ENCODE data around the gene GDPD4. TPM values are rescaled to one million over a fixed set of nuclear protein-coding genes. Genes with fewer than 3 reads are reported as not detected.

Gene GDPD4
- total RNA-seq, 1 donor from 2014 or later: not detected

DNA sequence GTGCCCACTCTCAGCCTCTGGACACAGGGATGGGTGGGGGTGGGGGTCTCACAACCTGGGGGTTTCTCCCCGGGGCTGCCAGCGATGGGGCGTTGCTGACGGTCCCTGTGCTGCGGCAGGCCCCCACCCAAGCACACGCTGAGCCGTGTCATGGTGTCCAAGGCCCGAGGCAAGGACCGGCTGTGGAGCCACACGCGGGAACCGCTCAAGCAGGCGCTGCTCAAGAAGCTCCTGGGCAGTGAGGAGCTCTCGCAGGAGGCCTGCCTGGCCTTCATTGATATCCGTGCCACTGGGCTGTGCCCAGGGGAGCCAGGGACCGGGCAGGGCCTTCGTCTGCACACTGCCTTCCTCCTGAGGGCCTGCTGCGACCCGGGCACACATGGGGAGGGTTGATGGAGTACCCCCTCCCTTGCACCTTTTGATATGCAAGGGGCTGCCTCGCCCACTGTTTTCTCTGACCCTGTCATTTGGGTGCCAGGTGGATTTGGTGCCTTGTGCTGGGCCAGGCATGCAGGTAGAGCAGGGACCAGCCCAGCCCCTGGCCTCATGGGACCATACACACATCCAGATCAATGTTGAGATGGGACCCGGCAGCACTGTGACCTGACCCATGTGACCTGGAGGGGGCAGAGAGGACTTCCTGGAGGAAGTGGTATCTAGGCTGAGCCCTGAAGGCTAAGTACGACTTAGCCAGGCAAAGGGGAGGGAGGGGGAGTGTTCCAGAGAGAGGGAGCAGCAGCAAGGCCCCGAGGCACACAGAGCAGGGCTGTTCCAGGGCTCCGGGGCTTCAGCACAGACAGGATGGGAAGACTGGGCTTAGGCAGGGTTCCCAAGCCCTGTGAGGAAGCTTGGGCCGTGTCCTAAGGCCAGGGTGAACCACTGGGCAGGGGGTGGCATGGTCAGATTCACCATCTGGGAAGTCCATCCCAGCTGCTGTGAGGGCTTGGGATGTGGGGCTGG is 98.3 kb downstream of the GDPD4 start:
- H3K4me1 ChIP-seq (ENCODE audit: control insufficient read depth in 3 of 3, insufficient read depth in 3 of 3, low read length in 3 of 3): peaks cover 0 to 5% (median 0%) of the 10 kb centered on the region in 3 donors
- no peak overlapping the region for H3K4me3 ChIP-seq (ENCODE audit: low read length in 3 of 3)
- H3K36me3 ChIP-seq (ENCODE audit: control insufficient read depth in 3 of 3, insufficient read depth in 3 of 3, low read length in 3 of 3): no peaks in the 10 kb centered on the region
- no peak overlapping the region for H3K27ac ChIP-seq (ENCODE audit: low read depth, low read length)
- H3K9ac ChIP-seq (ENCODE audit: low read depth in 1 of 3, low read length in 3 of 3): no peak overlapping the region
- no peaks in the 10 kb centered on the region for H3K27me3 ChIP-seq (ENCODE audit: control insufficient read depth in 3 of 3, insufficient read depth in 3 of 3, low read length in 3 of 3)
- no peaks in the 10 kb centered on the region for H3K9me3 ChIP-seq (ENCODE audit: control insufficient read depth in 3 of 3, low read length in 3 of 3)

DNA sequence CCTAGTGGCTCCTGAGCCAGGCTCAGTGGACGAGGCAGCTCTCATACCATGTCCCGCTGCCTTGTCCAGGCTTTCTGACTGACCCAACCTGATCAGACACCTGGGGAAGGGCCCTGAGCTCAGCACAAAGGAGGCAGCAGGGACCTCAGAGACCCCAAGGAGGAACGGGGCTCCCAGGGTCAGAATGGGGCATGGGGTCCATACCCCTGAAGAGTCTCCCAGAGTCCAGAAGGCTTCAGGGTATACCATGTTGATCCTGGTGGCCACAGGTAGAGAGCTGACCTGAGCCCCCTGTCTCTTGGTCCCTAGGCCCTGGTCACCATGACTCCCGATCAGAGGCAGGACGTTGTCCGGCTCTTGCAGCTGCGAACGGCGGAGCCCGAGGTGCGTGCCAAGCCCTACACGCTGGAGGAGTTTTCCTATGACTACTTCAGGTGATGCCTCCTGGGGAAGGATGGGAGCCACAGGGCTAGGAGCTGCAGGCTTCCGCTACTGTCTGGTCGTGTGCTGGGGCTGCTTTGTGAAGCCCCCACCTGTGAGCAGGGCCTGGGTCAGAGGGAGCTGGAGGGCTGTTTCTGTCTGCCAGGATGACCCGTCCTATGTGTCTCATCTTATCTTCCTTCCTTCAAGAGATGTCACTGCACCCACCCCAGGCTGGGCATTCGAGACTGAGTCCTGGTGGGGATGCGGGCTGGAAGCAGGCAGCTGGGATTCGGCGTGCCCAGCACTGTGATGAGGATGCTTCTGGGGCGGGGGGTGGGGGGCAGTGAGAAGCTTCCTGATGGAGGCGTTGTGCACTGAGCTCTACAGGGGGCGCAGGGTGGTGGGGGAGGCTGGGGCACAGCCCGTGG is 99.3 kb downstream of the GDPD4 start:
- H3K9me3 ChIP-seq (ENCODE audit: control insufficient read depth in 3 of 3, low read length in 3 of 3): no peaks in the 10 kb centered on the region
- H3K27me3 ChIP-seq (ENCODE audit: control insufficient read depth in 3 of 3, insufficient read depth in 3 of 3, low read length in 3 of 3): no peaks in the 10 kb centered on the region
- no peak overlapping the region for H3K4me3 ChIP-seq (ENCODE audit: low read length in 3 of 3)
- no peak overlapping the region for H3K27ac ChIP-seq (ENCODE audit: low read depth, low read length)
- H3K36me3 ChIP-seq (ENCODE audit: control insufficient read depth in 3 of 3, insufficient read depth in 3 of 3, low read length in 3 of 3): no peaks in the 10 kb centered on the region
- no peak overlapping the region for H3K9ac ChIP-seq (ENCODE audit: low read depth in 1 of 3, low read length in 3 of 3)
- H3K4me1 ChIP-seq (ENCODE audit: control insufficient read depth in 3 of 3, insufficient read depth in 3 of 3, low read length in 3 of 3): no peaks in the 10 kb centered on the region

DNA sequence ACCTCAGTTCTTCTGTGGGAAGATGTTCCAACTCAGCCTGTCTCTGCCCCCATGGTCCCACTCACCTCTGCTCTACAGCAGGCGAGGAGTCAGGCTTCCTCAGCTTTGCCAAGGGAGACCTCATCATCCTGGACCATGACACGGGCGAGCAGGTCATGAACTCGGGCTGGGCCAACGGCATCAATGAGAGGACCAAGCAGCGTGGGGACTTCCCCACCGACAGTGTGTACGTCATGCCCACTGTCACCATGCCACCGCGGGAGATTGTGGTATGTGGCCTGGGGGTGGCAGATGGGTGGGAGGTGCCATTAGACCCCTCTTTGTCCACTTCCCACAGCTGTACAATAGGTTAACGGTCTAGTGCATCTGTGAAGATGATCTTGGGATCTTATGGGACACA is 100.1 kb downstream of the GDPD4 start:
- no peaks in the 10 kb centered on the region for H3K4me1 ChIP-seq (ENCODE audit: control insufficient read depth in 3 of 3, insufficient read depth in 3 of 3, low read length in 3 of 3)
- H3K36me3 ChIP-seq (ENCODE audit: control insufficient read depth in 3 of 3, insufficient read depth in 3 of 3, low read length in 3 of 3): no peaks in the 10 kb centered on the region
- no peak overlapping the region for H3K9ac ChIP-seq (ENCODE audit: low read depth in 1 of 3, low read length in 3 of 3)
- H3K27me3 ChIP-seq (ENCODE audit: control insufficient read depth in 3 of 3, insufficient read depth in 3 of 3, low read length in 3 of 3): no peaks in the 10 kb centered on the region
- H3K9me3 ChIP-seq (ENCODE audit: control insufficient read depth in 3 of 3, low read length in 3 of 3): no peaks in the 10 kb centered on the region
- H3K4me3 ChIP-seq (ENCODE audit: low read length in 3 of 3): no peak overlapping the region
- H3K27ac ChIP-seq (ENCODE audit: low read depth, low read length): no peak overlapping the region

DNA sequence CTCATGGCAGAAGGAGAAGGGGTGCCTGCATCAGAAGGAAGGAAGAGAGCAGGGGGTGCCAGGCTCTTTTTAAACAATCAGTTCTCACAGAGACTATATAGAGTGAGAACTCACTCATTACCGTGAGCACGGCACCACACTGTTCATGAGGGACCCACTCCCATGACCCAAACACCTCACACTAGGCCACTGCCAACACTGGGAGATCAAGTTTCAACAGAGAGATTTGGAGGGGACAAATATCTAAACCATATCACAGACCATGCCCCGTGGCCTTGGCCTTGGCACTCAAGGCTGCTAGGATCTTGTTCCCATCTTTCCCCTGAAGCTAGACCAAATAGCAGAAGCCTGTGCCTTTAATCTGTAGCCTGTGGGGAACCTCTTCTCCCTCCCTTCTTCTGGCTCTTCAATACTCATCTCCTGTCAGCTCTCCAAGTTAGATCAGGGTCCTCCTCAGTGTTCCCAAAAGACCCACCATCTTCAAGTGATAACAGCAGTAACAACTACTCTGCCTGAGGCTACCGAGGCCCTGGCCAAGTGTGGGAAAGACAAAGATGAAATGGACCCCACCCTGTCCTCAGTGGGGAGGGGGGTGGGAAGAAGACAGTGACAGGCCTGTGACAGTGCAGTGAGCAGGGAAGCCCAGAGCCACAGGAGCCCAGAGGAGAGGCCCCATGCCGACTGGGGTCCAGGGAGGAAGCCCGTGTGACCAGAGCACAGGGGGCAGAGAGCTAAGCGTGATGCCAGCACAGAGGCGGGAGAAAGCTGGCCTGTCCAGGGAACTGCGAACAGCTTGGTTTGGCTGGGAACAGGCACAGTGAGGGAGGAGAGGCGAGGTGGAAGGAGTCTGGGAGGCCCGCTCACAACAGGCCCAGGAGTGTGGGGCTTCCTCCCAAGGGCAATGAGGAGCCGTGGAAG is 100.9 kb downstream of the GDPD4 start:
- peaks cover 0 to 1% (median under 1%) of the 10 kb centered on the region in 3 donors for H3K4me1 ChIP-seq (ENCODE audit: control insufficient read depth in 3 of 3, insufficient read depth in 3 of 3, low read length in 3 of 3)
- H3K27ac ChIP-seq (ENCODE audit: low read depth, low read length): no peak overlapping the region
- H3K9ac ChIP-seq (ENCODE audit: low read depth in 1 of 3, low read length in 3 of 3): no peak overlapping the region
- no peaks in the 10 kb centered on the region for H3K36me3 ChIP-seq (ENCODE audit: control insufficient read depth in 3 of 3, insufficient read depth in 3 of 3, low read length in 3 of 3)
- no peaks in the 10 kb centered on the region for H3K27me3 ChIP-seq (ENCODE audit: control insufficient read depth in 3 of 3, insufficient read depth in 3 of 3, low read length in 3 of 3)
- no peaks in the 10 kb centered on the region for H3K9me3 ChIP-seq (ENCODE audit: control insufficient read depth in 3 of 3, low read length in 3 of 3)
- no peak overlapping the region for H3K4me3 ChIP-seq (ENCODE audit: low read length in 3 of 3)

DNA sequence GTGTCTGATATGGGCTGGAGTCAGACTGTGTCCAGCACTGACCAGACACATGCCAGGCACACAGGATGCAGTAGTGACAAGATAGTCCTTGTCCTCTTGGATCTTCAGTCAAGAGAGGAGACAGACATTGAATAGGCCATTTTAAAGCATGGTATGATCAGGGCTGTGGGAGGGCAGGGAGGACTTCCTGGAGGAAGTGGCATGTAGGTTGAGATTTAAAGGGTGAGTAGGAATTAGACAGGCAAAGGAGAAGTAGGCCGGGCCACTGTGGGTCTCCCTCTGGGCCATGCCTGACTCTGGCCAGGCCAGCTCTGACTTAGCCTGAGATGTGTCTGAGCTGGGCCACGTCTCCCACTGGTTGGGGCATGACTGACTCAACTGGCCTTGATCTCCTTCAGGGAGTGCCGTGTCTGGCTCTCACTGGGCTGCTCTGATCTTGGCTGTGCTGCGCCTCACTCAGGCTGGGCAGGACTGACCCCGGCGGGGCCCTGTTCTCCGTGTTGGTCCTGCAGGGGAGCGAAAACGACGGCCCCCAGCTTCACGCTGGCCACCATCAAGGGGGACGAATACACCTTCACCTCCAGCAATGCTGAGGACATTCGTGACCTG is 102.2 kb downstream of the GDPD4 start:
- peaks cover 0 to 9% (median 9%) of the 10 kb centered on the region in 3 donors for H3K4me1 ChIP-seq (ENCODE audit: control insufficient read depth in 3 of 3, insufficient read depth in 3 of 3, low read length in 3 of 3)
- H3K36me3 ChIP-seq (ENCODE audit: control insufficient read depth in 3 of 3, insufficient read depth in 3 of 3, low read length in 3 of 3): no peaks in the 10 kb centered on the region
- no peak overlapping the region for H3K4me3 ChIP-seq (ENCODE audit: low read length in 3 of 3)
- H3K9me3 ChIP-seq (ENCODE audit: control insufficient read depth in 3 of 3, low read length in 3 of 3): no peaks in the 10 kb centered on the region
- H3K27ac ChIP-seq (ENCODE audit: low read depth, low read length): no peak overlapping the region
- no peaks in the 10 kb centered on the region for H3K27me3 ChIP-seq (ENCODE audit: control insufficient read depth in 3 of 3, insufficient read depth in 3 of 3, low read length in 3 of 3)
- H3K9ac ChIP-seq (ENCODE audit: low read depth in 1 of 3, low read length in 3 of 3): no peak overlapping the region

DNA sequence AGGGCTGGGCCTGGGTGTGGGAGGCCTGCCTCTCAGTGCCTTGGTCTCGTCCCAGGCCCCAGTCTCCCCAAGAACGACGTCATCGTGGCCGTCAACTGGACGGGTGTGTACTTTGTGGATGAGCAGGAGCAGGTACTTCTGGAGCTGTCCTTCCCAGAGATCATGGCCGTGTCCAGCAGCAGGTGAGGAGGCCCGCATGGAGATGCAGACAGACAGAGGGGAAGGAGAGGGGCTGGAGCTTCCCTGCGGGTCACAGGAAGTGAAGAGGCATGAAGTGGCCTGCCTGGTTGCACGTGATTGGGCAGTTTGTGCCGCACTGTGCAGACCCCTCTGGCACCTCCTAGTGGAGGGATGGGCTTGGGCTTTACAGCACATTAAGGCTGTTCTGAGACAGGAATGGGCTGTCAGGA is 103.0 kb downstream of the GDPD4 start:
- Histone ChIP-seq H3K9me3 (ENCODE audit: control insufficient read depth in 3 of 3, low read length in 3 of 3) (no peaks in the 10 kb centered on the region), H3K27me3 (ENCODE audit: control insufficient read depth in 3 of 3, insufficient read depth in 3 of 3, low read length in 3 of 3) (no peaks in the 10 kb centered on the region), H3K36me3 (ENCODE audit: control insufficient read depth in 3 of 3, insufficient read depth in 3 of 3, low read length in 3 of 3) (no peaks in the 10 kb centered on the region), H3K4me3 (ENCODE audit: low read length in 3 of 3) (no peak overlapping the region), H3K27ac (ENCODE audit: low read depth, low read length) (no peak overlapping the region), H3K4me1 (ENCODE audit: control insufficient read depth in 3 of 3, insufficient read depth in 3 of 3, low read length in 3 of 3) (peaks cover 0 to 9% (median 9%) of the 10 kb centered on the region in 3 donors), H3K9ac (ENCODE audit: low read depth in 1 of 3, low read length in 3 of 3) (no peak overlapping the region)

DNA sequence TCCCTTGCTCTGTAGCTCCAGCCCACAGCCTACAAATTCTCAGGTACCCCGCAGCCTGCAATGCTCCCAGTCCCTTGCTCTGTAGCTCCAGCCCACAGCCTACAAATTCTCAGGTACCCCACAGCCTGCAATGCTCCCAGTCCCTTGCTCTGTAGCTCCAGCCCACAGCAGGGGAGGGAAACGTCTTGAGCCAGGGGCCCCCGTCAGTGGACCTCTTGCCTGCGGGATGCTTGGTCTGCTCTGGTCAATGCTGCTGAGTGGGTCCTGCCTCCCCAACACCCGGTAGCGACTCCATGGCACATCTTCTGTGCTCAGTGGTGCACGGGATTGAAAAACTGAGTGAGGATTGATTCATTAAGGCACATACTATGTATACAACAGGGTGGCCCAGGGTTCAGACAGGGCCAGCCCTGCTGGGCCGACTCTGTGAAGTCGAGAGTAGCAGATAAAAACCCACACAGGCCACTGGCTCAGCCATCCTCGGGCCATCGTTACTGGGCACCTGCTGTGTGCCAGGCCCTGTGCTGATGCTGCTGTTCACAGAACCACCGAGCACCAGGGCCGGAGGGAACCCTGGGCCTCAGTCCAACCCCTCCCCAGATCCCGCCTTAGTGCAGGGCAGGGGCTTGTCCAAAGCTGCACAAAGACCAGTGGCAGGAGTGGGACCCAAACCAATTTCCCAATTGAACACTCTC is 103.7 kb downstream of the GDPD4 start:
- Histone ChIP-seq H3K4me1 (ENCODE audit: control insufficient read depth in 3 of 3, insufficient read depth in 3 of 3, low read length in 3 of 3) (peaks cover 0 to 9% (median 9%) of the 10 kb centered on the region in 3 donors), H3K27ac (ENCODE audit: low read depth, low read length) (no peak overlapping the region), H3K4me3 (ENCODE audit: low read length in 3 of 3) (no peak overlapping the region), H3K27me3 (ENCODE audit: control insufficient read depth in 3 of 3, insufficient read depth in 3 of 3, low read length in 3 of 3) (no peaks in the 10 kb centered on the region), H3K9me3 (ENCODE audit: control insufficient read depth in 3 of 3, low read length in 3 of 3) (no peaks in the 10 kb centered on the region), H3K36me3 (ENCODE audit: control insufficient read depth in 3 of 3, insufficient read depth in 3 of 3, low read length in 3 of 3) (no peaks in the 10 kb centered on the region), H3K9ac (ENCODE audit: low read depth in 1 of 3, low read length in 3 of 3) (no peak overlapping the region)

DNA sequence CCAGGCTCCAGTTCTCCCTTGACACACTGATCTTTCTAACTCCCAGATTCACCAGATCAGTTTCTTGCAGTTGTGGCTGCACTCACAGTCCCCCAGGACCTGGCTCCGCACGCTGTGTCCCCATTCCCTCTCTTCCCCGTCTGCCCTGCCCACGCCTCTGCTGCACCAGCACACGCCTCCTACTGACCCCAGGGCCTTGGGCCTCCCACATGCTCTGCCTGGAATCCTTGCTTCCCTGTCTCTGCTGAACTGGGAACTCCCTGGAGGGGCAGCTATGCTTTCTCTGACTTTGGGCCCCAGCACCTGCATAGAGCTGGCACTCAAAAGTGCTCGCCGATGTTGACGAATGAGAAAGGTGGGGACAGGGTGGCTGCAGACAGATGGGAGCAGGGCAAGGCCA is 104.5 kb downstream of the GDPD4 start:
- Histone ChIP-seq H3K9me3 (ENCODE audit: control insufficient read depth in 3 of 3, low read length in 3 of 3) (no peaks in the 10 kb centered on the region), H3K9ac (ENCODE audit: low read depth in 1 of 3, low read length in 3 of 3) (no peak overlapping the region), H3K4me3 (ENCODE audit: low read length in 3 of 3) (no peak overlapping the region), H3K4me1 (ENCODE audit: control insufficient read depth in 3 of 3, insufficient read depth in 3 of 3, low read length in 3 of 3) (peaks cover 0 to 9% (median 9%) of the 10 kb centered on the region in 3 donors), H3K27me3 (ENCODE audit: control insufficient read depth in 3 of 3, insufficient read depth in 3 of 3, low read length in 3 of 3) (no peaks in the 10 kb centered on the region), H3K27ac (ENCODE audit: low read depth, low read length) (no peak overlapping the region), H3K36me3 (ENCODE audit: control insufficient read depth in 3 of 3, insufficient read depth in 3 of 3, low read length in 3 of 3) (no peaks in the 10 kb centered on the region)

Measured in skeletal muscle tissue (tissue), 4 donors.